ENCODE measurements around the gene RO60.
A peak's percentile ranks its signal among the peaks of the same experiment; 100 is the strongest.

The RO60 gene

DNA sequence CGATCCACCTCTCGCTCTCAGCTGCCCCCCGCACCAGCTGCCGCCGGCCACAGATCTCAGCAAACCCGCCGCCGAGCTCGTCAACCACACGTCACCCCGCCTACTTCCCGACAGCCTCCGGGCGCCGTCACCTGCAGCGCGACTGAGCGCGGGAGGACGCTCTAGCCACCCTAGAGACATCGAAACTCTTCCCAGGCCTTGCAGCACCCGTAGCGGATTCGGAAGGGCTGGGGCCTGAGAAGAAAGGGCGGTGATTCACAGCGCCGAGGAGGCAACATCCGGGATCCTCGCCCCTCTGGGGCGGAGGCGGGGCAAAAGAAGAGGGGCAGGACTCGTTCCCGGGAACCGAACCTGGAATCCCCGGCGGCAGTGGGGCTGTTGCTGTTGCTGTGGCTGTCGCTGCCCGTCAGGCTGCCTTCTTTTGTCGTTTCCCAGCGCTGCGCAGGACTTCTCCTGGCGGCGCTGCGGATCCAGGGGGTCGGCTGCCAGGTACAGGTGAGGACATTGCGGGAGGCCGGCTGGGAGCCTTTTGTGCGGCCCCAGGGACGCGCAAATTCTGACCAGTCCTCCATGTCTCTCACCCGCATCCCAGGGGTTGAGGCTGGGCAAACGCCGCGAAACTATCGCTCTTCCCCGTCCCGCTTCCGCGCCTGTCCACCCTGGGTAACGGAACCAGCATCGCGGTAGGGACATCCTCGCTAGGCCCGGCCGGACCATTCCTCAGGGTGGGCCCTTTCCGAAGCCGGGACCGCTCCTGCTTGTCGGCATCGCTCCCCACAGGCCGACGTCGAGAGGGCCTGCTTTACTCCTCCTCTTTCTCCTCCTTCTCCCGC, at the start of gene RO60, which contains the start of gene UCHL5:
Gene RO60 (plus strand): TSS at position 331 of the 833 bp plus-strand sequence. CDS start 9,443 bp downstream, outside the sequence.
Gene UCHL5 (minus strand): TSS at position 79 of the 833 bp plus-strand sequence. CDS start 100 bp downstream, outside the sequence.
- H3K4me3 ChIP-seq (ENCODE audit: control insufficient read depth, low read depth, low read length), result peak within 1 kb of the TSS; percentile 70
- TF ChIP-seq, protein P1, sequence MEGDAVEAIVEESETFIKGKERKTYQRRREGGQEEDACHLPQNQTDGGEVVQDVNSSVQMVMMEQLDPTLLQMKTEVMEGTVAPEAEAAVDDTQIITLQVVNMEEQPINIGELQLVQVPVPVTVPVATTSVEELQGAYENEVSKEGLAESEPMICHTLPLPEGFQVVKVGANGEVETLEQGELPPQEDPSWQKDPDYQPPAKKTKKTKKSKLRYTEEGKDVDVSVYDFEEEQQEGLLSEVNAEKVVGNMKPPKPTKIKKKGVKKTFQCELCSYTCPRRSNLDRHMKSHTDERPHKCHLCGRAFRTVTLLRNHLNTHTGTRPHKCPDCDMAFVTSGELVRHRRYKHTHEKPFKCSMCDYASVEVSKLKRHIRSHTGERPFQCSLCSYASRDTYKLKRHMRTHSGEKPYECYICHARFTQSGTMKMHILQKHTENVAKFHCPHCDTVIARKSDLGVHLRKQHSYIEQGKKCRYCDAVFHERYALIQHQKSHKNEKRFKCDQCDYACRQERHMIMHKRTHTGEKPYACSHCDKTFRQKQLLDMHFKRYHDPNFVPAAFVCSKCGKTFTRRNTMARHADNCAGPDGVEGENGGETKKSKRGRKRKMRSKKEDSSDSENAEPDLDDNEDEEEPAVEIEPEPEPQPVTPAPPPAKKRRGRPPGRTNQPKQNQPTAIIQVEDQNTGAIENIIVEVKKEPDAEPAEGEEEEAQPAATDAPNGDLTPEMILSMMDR (IDR thresholded peaks at IDR 0.05; ENCODE audit: control insufficient read depth, insufficient read depth, low read depth, low read length, missing control alignments), result no peak
- peak; percentile 92 for DNase-seq (ENCODE audit: low read depth)

DNA sequence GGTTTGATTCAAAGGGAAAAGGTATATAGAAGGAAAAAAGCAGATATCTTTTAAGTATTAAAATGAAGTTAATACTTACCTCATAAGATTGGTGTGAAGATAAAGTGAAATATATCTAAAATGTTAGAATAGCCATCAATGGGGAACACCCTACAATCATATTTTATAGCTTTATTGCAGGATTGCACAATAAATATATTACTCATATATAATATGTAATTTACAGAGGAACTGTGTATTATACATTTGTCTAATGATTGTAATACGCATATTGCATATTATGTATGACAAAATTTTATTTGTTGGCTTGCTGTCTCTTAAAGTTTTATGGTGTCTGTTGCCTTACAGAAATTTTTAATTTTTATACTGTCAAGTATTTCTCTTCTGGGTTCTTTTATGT, 48.0 kb upstream of the RO60 start:
- no peak overlapping the region for H3K4me3 ChIP-seq (ENCODE audit: control insufficient read depth, low read depth, low read length)
- DNase-seq (ENCODE audit: low read depth), result no peak
- TF ChIP-seq, protein P1 (IDR thresholded peaks at IDR 0.05; ENCODE audit: control insufficient read depth, insufficient read depth, low read depth, low read length, missing control alignments), result no peak

DNA sequence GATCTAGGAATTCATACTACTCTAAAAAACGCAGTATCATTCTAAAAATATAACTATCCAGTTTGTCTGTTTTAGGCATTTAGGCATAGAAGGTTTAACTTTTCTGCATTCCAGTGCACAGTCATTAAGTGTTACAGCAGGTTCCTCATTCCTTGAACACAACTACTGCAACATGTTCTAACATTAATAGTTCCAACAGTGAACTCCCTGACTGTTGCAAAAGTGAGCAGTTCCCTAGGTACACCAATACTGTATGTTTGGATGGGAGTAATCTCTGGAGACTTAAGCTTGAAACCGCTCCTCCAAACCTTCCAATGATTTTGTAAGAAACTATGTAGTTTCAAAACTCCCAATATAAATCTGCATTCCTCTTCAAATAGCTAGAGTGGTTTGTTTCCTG, 46.4 kb upstream of the RO60 start:
- H3K4me3 ChIP-seq (ENCODE audit: control insufficient read depth, low read depth, low read length), result no peak overlapping the region
- peak; percentile 32 for DNase-seq (ENCODE audit: low read depth)
- TF ChIP-seq, protein P1 (IDR thresholded peaks at IDR 0.05; ENCODE audit: control insufficient read depth, insufficient read depth, low read depth, low read length, missing control alignments), result no peak

DNA sequence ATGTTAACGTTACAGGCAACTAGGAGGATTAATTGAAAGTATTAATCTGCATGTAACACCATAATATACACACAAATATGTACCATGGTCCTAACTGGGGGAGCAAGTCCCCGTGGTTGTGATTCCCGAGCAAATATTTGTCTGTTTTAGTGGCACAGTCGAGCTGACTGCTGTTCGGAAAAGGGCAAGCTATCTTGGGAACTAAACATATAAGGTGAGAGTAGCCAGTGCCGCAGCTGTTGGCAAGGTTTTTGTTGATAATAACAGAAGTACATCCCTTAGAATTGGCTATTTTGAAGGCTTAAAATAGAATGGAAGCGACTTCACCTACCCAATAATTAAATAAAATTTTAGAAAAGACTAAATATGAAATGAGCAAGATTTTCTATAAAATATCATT, 45.7 kb upstream of the RO60 start:
- no peak for DNase-seq (ENCODE audit: low read depth)
- TF ChIP-seq, protein P1 (IDR thresholded peaks at IDR 0.05; ENCODE audit: control insufficient read depth, insufficient read depth, low read depth, low read length, missing control alignments), result no peak
- no peak overlapping the region for H3K4me3 ChIP-seq (ENCODE audit: control insufficient read depth, low read depth, low read length)

DNA sequence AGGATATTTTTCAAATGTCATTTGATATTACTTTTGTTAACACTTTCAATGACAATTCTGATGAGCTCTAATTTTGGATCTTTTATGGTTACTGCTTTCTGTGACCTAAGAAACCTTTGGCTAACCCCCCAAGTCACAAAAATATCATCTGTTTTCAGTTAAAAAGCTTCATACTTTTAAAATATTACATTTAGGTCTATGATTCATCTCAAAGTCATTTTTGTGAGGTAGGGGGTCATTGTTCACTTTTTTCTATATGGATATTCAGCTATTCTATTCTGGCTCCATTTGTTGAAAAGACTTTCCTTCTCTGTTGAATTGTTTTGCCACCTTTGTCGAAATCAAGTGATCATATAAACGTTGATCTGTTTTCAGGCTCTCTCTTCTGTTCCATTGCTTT, 45.0 kb upstream of the RO60 start:
- TF ChIP-seq, protein P1 (IDR thresholded peaks at IDR 0.05; ENCODE audit: control insufficient read depth, insufficient read depth, low read depth, low read length, missing control alignments), result no peak

DNA sequence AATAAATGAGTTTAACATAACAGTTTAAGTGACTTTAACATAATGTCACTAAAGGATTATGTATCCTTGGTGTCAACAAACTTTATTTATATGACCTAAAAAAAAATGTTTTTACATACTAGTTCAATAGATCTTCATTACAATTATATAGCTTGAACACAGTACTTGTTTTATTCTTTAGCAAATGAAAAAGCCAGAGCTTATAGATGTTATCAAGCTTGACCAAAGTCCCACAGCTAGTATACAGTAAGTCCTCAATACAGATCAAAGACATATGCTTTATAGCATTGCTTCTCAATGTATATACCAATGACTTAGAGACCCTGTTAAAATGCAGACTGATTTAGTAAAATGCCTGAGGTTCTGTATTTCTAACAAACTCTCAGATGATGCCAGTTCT, 42.6 kb upstream of the RO60 start:
- TF ChIP-seq, protein P1 (IDR thresholded peaks at IDR 0.05; ENCODE audit: control insufficient read depth, insufficient read depth, low read depth, low read length, missing control alignments), result no peak
- no peak for DNase-seq (ENCODE audit: low read depth)
- H3K4me3 ChIP-seq (ENCODE audit: control insufficient read depth, low read depth, low read length), result no peak overlapping the region

More for the DNA sequence above, 45.0 kb upstream of the RO60 start:
- DNase-seq (ENCODE audit: low read depth), result no peak
- no peak overlapping the region for H3K4me3 ChIP-seq (ENCODE audit: control insufficient read depth, low read depth, low read length)
